ENCODE data around the gene HDAC9. TPM values are rescaled to one million over a fixed set of nuclear protein-coding genes. Genes with fewer than 3 reads are reported as not detected.

Gene HDAC9
- total and polyA plus RNA-seq, 4 donors, result 2.2 to 41.0 (median 4.1) TPM

GRCh38 chr7:18974803-18975202 is 479.3 kb downstream of the HDAC9 start:
- Histone ChIP-seq H3K27me3 (ENCODE audit: control insufficient read depth in 3 of 3, insufficient read depth in 3 of 3, low read length in 2 of 3) (no peaks in the 10 kb centered on the region), H3K4me1 (ENCODE audit: control insufficient read depth in 5 of 5, insufficient read depth in 5 of 5, low read length in 5 of 5) (no peaks in the 10 kb centered on the region), H3K4me3 (no peak overlapping the region), H3K9me3 (ENCODE audit: control insufficient read depth in 4 of 4, insufficient read depth in 3 of 4, low read length in 3 of 4) (no peaks in the 10 kb centered on the region), H3K36me3 (ENCODE audit: control insufficient read depth in 4 of 4, insufficient read depth in 4 of 4, low read length in 4 of 4) (peaks cover 0 to 3% (median 0%) of the 10 kb centered on the region in 4 donors), H3K27ac (ENCODE audit: low read depth in 1 of 2, low read length in 1 of 2) (no peak overlapping the region), H3K9ac (ENCODE audit: insufficient read depth in 1 of 2, low read length in 2 of 2) (no peak overlapping the region)
- TF ChIP-seq CTCF (IDR thresholded peaks at IDR 0.05; ENCODE audit: control extremely low read depth, extremely low read depth), result no peak
- ATAC-seq (ENCODE audit: insufficient read depth, low FRiP score) (no peak), DNase-seq (no peak)
- WGBS, 2 donors, result 79 to 84% methylated on average over 1 of the region's 1 CpG

GRCh38 chr7:18975276-18975675 is 479.7 kb downstream of the HDAC9 start:
- Histone ChIP-seq H3K4me3 (no peak overlapping the region), H3K9me3 (ENCODE audit: control insufficient read depth in 4 of 4, insufficient read depth in 3 of 4, low read length in 3 of 4) (no peaks in the 10 kb centered on the region), H3K27ac (ENCODE audit: low read depth in 1 of 2, low read length in 1 of 2) (no peak overlapping the region), H3K27me3 (ENCODE audit: control insufficient read depth in 3 of 3, insufficient read depth in 3 of 3, low read length in 2 of 3) (no peaks in the 10 kb centered on the region), H3K9ac (ENCODE audit: insufficient read depth in 1 of 2, low read length in 2 of 2) (no peak overlapping the region), H3K36me3 (ENCODE audit: control insufficient read depth in 4 of 4, insufficient read depth in 4 of 4, low read length in 4 of 4) (peaks cover 0 to 3% (median 0%) of the 10 kb centered on the region in 4 donors), H3K4me1 (ENCODE audit: control insufficient read depth in 5 of 5, insufficient read depth in 5 of 5, low read length in 5 of 5) (no peaks in the 10 kb centered on the region)
- DNase-seq (no peak), ATAC-seq (ENCODE audit: insufficient read depth, low FRiP score) (no peak)
- WGBS, 2 donors, result 71 to 83% methylated on average over 3 of the region's 3 CpGs
- TF ChIP-seq CTCF (IDR thresholded peaks at IDR 0.05; ENCODE audit: control extremely low read depth, extremely low read depth), result no peak

GRCh38 chr7:18975689-18976280 is 480.2 kb downstream of the HDAC9 start:
- Histone ChIP-seq H3K27me3 (ENCODE audit: control insufficient read depth in 3 of 3, insufficient read depth in 3 of 3, low read length in 2 of 3) (no peaks in the 10 kb centered on the region), H3K9ac (ENCODE audit: insufficient read depth in 1 of 2, low read length in 2 of 2) (no peak overlapping the region), H3K9me3 (ENCODE audit: control insufficient read depth in 4 of 4, insufficient read depth in 3 of 4, low read length in 3 of 4) (no peaks in the 10 kb centered on the region), H3K27ac (ENCODE audit: low read depth in 1 of 2, low read length in 1 of 2) (no peak overlapping the region), H3K4me1 (ENCODE audit: control insufficient read depth in 5 of 5, insufficient read depth in 5 of 5, low read length in 5 of 5) (no peaks in the 10 kb centered on the region), H3K36me3 (ENCODE audit: control insufficient read depth in 4 of 4, insufficient read depth in 4 of 4, low read length in 4 of 4) (peaks cover 0 to 3% (median 0%) of the 10 kb centered on the region in 4 donors), H3K4me3 (no peak overlapping the region)
- WGBS, 2 donors, result 82 to 89% methylated on average over 9 of the region's 9 CpGs
- DNase-seq (no peak), ATAC-seq (ENCODE audit: insufficient read depth, low FRiP score) (no peak)
- TF ChIP-seq CTCF (IDR thresholded peaks at IDR 0.05; ENCODE audit: control extremely low read depth, extremely low read depth), result no peak
